ENCODE results near the gene CREB5.

- TF ChIP-seq CTCF (IDR thresholded peaks at IDR 0.05) (no peak), NR3C1 (CRISPR knock-in tag; conservative IDR thresholded peaks at IDR 0.05; ENCODE audit: low read depth) (no peak), TEAD1 (CRISPR knock-in tag; IDR thresholded peaks at IDR 0.05) (no peak), FOXK1 (CRISPR knock-in tag; IDR thresholded peaks at IDR 0.05) (no peak), CREM (CRISPR knock-in tag; IDR thresholded peaks at IDR 0.05) (no peak), IRF2 (CRISPR knock-in tag; IDR thresholded peaks at IDR 0.05; ENCODE audit: borderline replicate concordance, low read depth) (no peak), FOXP1 (CRISPR knock-in tag; IDR thresholded peaks at IDR 0.05; ENCODE audit: borderline replicate concordance) (no peak), CREB1 (CRISPR knock-in tag; IDR thresholded peaks at IDR 0.05) (no peak), KAT7 (CRISPR knock-in tag; IDR thresholded peaks at IDR 0.05; ENCODE audit: borderline replicate concordance) (no peak), USF2 (CRISPR knock-in tag; IDR thresholded peaks at IDR 0.05) (no peak), MAX (CRISPR knock-in tag; IDR thresholded peaks at IDR 0.05) (no peak), FOXJ3 (CRISPR knock-in tag; IDR thresholded peaks at IDR 0.05; ENCODE audit: borderline replicate concordance) (no peak), CDX4 (CRISPR knock-in tag; IDR thresholded peaks at IDR 0.05; ENCODE audit: borderline replicate concordance) (no peak), ERG (CRISPR knock-in tag; IDR thresholded peaks at IDR 0.05) (no peak)
Measured at GRCh38 chr7:28530175-28530802, 118.0 kb downstream of the CREB5 start.
